Testis (tissue), 2 donors: ENCODE data around the gene ZNF579.
"Not testable (repeated sequence)": the region's sequence is repeated elsewhere in the genome, so short reads cannot be mapped to it uniquely, and the experiment has no call there.

Experiments
- POLR2A ChIP-seq: fragments of 450-650 bp; IDR thresholded peaks from one replicate; pipeline ENCODE4 v1.6.1; 2017; ENCODE audit warnings: antibody characterized with exemption, mild to moderate bottlenecking, moderate library complexity
- TF ChIP-seq, protein P1 (sequence below), 3 experiments: fragments of 450-650 bp in 2 of 3; fragments of 200-600 bp in 1 of 3; sonication (generic) in 1 of 3; IDR thresholded peaks; one replicate each; pipeline ENCODE4 v1.5.1; 2016 to 2019; ENCODE audit warnings: antibody characterized with exemption in 3 of 3, mild to moderate bottlenecking in 2 of 3, moderate library complexity in 1 of 3

DNA sequence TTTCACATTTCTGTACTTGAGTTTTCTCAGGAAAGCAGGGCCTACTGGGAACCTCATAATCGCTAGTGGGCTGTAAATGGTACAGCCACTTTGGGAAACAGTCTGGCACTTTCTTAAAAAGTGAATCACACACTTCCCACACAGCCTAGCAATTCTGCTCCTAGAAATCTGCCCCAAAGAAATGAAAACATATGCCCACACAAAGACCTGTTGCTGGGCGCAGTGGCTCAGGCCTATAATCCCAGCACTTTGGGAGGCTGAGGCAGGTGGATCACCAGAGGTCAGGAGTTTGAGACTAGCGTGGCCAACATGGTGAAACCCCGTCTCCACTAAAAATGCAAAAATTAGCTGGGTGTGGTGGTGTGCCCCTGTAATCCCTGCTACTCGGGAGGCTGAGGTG is 11.2 kb downstream of the ZNF579 start:
- TF ChIP-seq, protein P1, sequence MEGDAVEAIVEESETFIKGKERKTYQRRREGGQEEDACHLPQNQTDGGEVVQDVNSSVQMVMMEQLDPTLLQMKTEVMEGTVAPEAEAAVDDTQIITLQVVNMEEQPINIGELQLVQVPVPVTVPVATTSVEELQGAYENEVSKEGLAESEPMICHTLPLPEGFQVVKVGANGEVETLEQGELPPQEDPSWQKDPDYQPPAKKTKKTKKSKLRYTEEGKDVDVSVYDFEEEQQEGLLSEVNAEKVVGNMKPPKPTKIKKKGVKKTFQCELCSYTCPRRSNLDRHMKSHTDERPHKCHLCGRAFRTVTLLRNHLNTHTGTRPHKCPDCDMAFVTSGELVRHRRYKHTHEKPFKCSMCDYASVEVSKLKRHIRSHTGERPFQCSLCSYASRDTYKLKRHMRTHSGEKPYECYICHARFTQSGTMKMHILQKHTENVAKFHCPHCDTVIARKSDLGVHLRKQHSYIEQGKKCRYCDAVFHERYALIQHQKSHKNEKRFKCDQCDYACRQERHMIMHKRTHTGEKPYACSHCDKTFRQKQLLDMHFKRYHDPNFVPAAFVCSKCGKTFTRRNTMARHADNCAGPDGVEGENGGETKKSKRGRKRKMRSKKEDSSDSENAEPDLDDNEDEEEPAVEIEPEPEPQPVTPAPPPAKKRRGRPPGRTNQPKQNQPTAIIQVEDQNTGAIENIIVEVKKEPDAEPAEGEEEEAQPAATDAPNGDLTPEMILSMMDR (IDR thresholded peaks at IDR 0.05) = not testable (repeated sequence)
- not testable (repeated sequence) for TF ChIP-seq POLR2A
